Thoracic aorta (tissue), 2 donors: ENCODE data around the gene ADORA3. TPM values are rescaled to one million over a fixed set of nuclear protein-coding genes. Genes with fewer than 3 reads are reported as not detected.

Experiments used
- ATAC-seq: fragments of 150-250 bp; one replicate; pipeline ENCODE4 v1.8.0; 2017; ENCODE audit warnings: low read depth; ENCODE audit not compliant: insufficient number of reproducible peaks, low FRiP score
- DNase-seq: peaks from one replicate; pipeline ENCODE4 v3.0.0-alpha.2; 2020; ENCODE audit warnings: low spot score
- H3K27ac ChIP-seq, 2 donors: fragments of 200-600 bp; sonication (generic); 1 replicate in 1 of 2; 2 replicates in 1 of 2; pipeline ENCODE4 v1.5.1; 2016; ENCODE audit warnings: mild to moderate bottlenecking in 2 of 2, moderate library complexity in 2 of 2
- H3K27me3 ChIP-seq: fragments of 200-600 bp; sonication (generic); replicated peaks from 2 replicates; pipeline ENCODE4 v1.6.0; 2016; ENCODE audit warnings: mild to moderate bottlenecking; ENCODE audit not compliant: insufficient read depth
- H3K36me3 ChIP-seq: fragments of 200-600 bp; sonication (generic); one replicate; pipeline ENCODE4 v1.5.1; 2016
- H3K4me1 ChIP-seq, 2 donors: fragments of 200-600 bp; sonication (generic); 1 replicate in 1 of 2; 2 replicates in 1 of 2; pipeline versions ENCODE4 v1.5.1 to v1.6.0; 2016; ENCODE audit warnings: low read depth in 2 of 2, mild to moderate bottlenecking in 1 of 2; ENCODE audit not compliant: control insufficient read depth in 1 of 2
- H3K4me3 ChIP-seq: fragments of 200-600 bp; sonication (generic); 2 replicates; pipeline ENCODE4 v1.5.1; 2016; ENCODE audit warnings: mild to moderate bottlenecking
- H3K9me3 ChIP-seq: fragments of 200-600 bp; sonication (generic); 2 replicates; pipeline ENCODE4 v1.5.1; 2016
- CTCF ChIP-seq: fragments of 200-600 bp; sonication (generic); IDR thresholded peaks from one replicate; pipeline ENCODE4 v1.5.1; 2019; ENCODE audit warnings: antibody characterized with exemption
- total RNA-seq, 2 donors: library from RNA; depleted of rRNA; stranded (reverse); fragments of >200 nt; gene quantifications; one replicate each; pipeline versions ENCODE4 v1.1.0 to v1.2.3, GENCODE V29; 2016

Gene ADORA3
- total RNA-seq, 2 donors from 2014 or later, result 6.2 to 29.5 TPM

- Histone ChIP-seq H3K27ac (no peak overlapping the region), H3K27me3 (no peaks in the 10 kb centered on the region), H3K4me1 (peaks cover 21 to 56% of the 10 kb centered on the region in 2 donors), H3K9me3 (no peaks in the 10 kb centered on the region), H3K4me3 (no peak overlapping the region), H3K36me3 (no peaks in the 10 kb centered on the region)
- TF ChIP-seq CTCF, result no peak
- no peak for DNase-seq
- ATAC-seq, result no peak
Observed at GRCh38 chr1:111512931-111513330, 9.5 kb upstream of the ADORA3 start.

- no peaks in the 10 kb centered on the region for H3K36me3 ChIP-seq
- no peaks in the 10 kb centered on the region for H3K27me3 ChIP-seq
- ATAC-seq (no peak), DNase-seq (no peak)
- no peaks in the 10 kb centered on the region for H3K9me3 ChIP-seq
- peak overlapping the region in 1 of 2 donors; percentile 6 for H3K27ac ChIP-seq
- peaks cover 22 to 59% of the 10 kb centered on the region in 2 donors for H3K4me1 ChIP-seq
- no peak overlapping the region for H3K4me3 ChIP-seq
- no peak for TF ChIP-seq CTCF
Observed at GRCh38 chr1:111512132-111512889, 8.9 kb upstream of the ADORA3 start.

- ATAC-seq (no peak), DNase-seq (no peak)
- no peak overlapping the region for H3K4me3 ChIP-seq
- no peaks in the 10 kb centered on the region for H3K36me3 ChIP-seq
- no peaks in the 10 kb centered on the region for H3K9me3 ChIP-seq
- H3K27ac ChIP-seq, result no peak overlapping the region
- peaks cover 20 to 52% of the 10 kb centered on the region in 2 donors for H3K4me1 ChIP-seq
- H3K27me3 ChIP-seq, result no peaks in the 10 kb centered on the region
- TF ChIP-seq CTCF, result no peak
Observed at GRCh38 chr1:111511370-111511769, 7.9 kb upstream of the ADORA3 start.

- Histone ChIP-seq H3K4me1 (peaks cover 22 to 39% of the 10 kb centered on the region in 2 donors), H3K27me3 (no peaks in the 10 kb centered on the region), H3K36me3 (no peaks in the 10 kb centered on the region), H3K4me3 (no peak overlapping the region), H3K27ac (peak overlapping the region; percentile 94 to 97), H3K9me3 (no peaks in the 10 kb centered on the region)
- TF ChIP-seq CTCF, result no peak
- DNase-seq, result no peak
- ATAC-seq, result no peak
Observed at GRCh38 chr1:111509997-111510375, 6.6 kb upstream of the ADORA3 start.

GRCh38 chr1:111507411-111508201 lies 4.2 kb upstream of the ADORA3 start:
- TF ChIP-seq CTCF, result no peak
- Histone ChIP-seq H3K36me3 (no peaks in the 10 kb centered on the region), H3K27me3 (no peaks in the 10 kb centered on the region), H3K27ac (peak overlapping the region; percentile 94 to 97), H3K9me3 (no peaks in the 10 kb centered on the region), H3K4me3 (peak overlapping the region; percentile 51), H3K4me1 (peaks cover 22 to 35% of the 10 kb centered on the region in 2 donors)
- peak; percentile 44 for ATAC-seq
- DNase-seq, result no peak
